22Rv1 (cell line): ENCODE results near the gene HOXC10.

Source experiments
- H3K27ac ChIP-seq: fragments of 450-650 bp; 2 replicates; pipeline ENCODE4 v1.5.1; 2017
- ZFX ChIP-seq: fragments of 450-650 bp; IDR thresholded peaks from 2 replicates; pipeline ENCODE4 v1.6.1; 2017; ENCODE audit warnings: antibody characterized with exemption, borderline replicate concordance
- TF ChIP-seq, protein P1 (sequence below): fragments of 450-650 bp; IDR thresholded peaks from 2 replicates; pipeline ENCODE4 v1.5.1; 2017; ENCODE audit warnings: mild to moderate bottlenecking

Gene HOXC10

DNA sequence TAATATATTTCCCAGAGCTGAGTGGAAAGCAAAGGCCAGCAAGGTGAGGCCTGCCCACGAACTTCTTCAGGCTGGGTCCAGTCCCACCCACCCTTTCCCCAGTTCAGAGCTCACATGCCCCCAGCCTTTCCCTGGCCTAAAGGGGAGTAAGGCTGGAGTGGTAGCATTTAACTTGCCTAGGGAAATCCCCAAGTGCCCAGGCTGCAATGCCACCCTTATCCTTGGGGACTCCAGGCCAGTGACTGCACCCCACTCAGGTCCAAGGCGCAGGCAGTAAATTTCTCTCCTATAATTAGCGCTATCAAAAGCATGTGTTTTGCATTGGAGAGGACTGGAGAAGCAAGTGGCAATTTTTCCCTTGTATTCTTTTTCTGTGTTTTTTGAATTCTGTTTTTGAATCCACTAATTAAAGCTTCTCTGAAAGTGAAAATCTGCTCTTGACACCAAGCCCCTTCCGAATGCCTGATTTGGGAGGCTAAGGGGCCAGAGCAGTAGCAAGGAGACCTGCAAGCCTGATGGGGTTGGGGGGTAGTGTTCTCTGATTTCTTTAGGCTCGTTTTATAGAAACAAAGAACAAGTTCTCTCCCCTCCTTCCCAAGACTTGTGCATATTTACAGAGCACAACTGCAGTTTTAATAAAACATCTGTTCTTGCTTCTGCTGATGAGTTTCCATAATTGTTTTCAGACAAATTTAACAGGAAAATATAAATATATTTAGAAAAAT lies 39.8 kb downstream of the HOXC10 start:
- TF ChIP-seq, protein P1, sequence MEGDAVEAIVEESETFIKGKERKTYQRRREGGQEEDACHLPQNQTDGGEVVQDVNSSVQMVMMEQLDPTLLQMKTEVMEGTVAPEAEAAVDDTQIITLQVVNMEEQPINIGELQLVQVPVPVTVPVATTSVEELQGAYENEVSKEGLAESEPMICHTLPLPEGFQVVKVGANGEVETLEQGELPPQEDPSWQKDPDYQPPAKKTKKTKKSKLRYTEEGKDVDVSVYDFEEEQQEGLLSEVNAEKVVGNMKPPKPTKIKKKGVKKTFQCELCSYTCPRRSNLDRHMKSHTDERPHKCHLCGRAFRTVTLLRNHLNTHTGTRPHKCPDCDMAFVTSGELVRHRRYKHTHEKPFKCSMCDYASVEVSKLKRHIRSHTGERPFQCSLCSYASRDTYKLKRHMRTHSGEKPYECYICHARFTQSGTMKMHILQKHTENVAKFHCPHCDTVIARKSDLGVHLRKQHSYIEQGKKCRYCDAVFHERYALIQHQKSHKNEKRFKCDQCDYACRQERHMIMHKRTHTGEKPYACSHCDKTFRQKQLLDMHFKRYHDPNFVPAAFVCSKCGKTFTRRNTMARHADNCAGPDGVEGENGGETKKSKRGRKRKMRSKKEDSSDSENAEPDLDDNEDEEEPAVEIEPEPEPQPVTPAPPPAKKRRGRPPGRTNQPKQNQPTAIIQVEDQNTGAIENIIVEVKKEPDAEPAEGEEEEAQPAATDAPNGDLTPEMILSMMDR: no peak
- no peak for TF ChIP-seq ZFX

DNA sequence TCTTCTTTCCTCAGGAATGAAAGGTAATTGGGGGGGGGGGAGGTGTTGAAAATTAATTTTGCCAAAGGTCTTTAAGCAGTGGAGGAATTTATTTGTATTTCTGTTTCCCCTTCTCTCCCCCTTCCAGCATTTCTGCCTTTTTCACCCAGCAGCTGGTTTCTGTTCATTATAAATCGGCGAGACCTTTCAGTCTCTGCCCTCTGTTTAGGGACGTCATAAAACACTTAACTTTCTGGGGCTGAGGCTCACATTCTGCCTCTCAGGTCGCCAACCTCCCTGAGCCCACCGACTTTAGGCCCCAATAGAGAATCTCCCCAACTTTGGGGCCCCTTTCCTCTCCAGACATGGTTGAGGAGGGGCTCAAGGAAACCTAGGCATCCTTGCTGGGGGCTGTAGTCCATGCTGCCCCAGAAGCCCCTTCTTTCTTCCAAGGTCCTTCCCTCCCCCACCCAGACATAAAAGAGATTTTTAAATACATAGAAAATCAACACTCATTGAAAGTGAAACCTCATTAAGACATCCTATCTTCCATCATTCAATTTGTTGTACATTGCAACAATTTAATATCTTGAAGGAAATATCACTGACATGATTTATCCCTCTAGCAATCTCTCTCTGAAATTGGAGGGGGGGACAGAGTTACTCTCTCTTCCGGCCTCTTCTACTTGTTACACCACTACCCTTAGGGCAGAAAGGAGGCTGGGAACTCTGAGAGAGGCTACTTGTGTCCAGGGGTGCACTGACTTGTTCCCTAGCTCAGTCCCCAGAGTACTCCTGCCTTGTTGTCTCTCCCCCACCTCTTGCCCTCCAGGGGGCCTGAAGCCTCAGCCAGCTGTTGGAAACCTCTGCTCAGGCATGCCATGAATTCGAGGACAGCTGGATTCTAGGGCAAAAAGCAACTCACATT lies 40.8 kb downstream of the HOXC10 start:
- no peak overlapping the region for H3K27ac ChIP-seq
- TF ChIP-seq, protein P1: no peak
- no peak for TF ChIP-seq ZFX

More for the DNA sequence above, 39.8 kb downstream of the HOXC10 start:
- no peak overlapping the region for H3K27ac ChIP-seq

DNA sequence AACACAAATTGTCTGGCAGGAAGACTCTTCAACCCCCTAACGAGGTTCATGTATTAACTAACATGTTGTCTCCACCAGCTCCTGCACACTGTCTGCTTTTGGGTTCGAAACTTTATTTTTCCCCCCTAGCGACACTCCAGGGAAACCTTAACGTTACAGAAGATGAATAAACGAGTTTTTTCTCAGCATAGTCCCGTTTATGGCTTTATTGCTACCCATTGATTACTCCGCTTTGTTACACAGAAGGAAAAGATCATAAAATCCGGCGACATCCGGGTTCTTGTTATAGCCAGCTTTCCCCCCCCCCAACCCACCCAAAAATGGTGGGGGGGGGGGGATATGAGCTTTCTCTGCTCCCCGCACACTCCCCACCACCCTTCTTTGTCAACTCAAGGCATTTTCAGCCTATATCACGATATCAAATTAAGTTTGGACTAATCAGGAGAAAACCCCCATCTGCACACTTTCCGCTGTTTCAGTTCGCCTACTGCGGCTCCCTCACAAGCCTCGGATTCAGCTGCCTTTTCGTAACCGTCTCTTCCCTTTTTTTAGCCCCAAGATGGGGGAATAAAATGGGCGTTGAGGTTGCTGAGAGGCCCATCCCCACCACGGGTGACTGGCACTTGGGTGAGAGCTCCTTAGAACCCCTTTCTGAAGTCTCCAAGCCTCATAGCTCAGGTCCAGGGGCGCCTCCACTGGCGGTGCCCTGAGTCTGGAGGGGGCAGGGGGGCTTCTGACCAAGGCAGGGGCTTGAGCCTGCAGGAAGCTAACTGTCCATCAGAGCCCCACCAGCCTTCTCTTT lies 41.9 kb downstream of the HOXC10 start:
- TF ChIP-seq ZFX: no peak
- TF ChIP-seq, protein P1: no peak
- no peak overlapping the region for H3K27ac ChIP-seq

DNA sequence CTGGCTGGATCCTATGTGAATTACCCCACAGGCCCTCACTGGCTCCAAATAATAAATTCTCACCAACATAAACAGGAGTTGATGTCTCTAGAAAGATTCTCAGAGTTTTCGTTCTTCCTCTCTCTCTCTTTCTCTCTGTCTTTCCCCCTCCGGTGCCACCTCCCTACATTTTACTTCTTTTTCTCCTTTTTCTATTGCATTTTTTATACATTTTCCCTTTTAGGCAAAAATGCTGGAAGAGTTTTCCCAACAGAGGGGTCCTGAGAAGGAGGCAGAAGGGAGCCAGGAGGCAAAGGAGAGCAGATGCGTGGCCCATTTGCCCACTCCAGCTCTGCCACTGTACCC lies 42.5 kb downstream of the HOXC10 start:
- TF ChIP-seq, protein P1: no peak
- TF ChIP-seq ZFX: no peak
- no peak overlapping the region for H3K27ac ChIP-seq

DNA sequence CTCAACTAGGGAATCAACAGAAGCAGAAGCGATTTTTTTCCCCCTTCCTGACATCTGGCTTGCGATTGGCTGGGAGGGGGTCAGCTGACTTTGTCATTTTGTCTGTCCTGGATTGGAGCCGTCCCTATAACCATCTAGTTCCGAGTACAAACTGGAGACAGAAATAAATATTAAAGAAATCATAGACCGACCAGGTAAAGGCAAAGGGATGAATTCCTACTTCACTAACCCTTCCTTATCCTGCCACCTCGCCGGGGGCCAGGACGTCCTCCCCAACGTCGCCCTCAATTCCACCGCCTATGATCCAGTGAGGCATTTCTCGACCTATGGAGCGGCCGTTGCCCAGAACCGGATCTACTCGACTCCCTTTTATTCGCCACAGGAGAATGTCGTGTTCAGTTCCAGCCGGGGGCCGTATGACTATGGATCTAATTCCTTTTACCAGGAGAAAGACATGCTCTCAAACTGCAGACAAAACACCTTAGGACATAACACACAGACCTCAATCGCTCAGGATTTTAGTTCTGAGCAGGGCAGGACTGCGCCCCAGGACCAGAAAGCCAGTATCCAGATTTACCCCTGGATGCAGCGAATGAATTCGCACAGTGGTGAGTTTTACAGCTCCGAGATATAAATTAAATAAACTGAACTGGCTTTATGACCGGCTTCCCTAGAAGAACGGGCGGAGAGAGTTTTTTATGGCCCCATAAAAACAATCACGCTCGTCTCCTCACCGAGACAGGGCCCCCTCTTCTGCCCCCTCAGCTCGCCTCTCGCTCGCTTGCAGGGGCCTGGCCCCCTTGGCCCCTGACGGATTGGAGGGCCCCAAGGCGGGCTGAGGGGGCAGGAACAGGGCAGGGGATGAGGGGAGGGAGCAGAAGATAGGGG lies 43.6 kb downstream of the HOXC10 start, which contains the start of gene HOXC6:
Gene HOXC6 (plus strand): TSS at position 127 of the 888 bp plus-strand sequence. CDS start 82 bp downstream, at position 209.
- H3K27ac ChIP-seq: peak within 1 kb of the TSS; percentile 57
- TF ChIP-seq, protein P1: no peak
- TF ChIP-seq ZFX: no peak
